Tibial nerve (tissue), 3 donors: Measurements from ENCODE around the gene TPM1.

Source experiments
- POLR2A ChIP-seq, 2 donors: fragments of 450-650 bp; IDR thresholded peaks; one replicate each; pipeline ENCODE4 v1.6.1; 2017; ENCODE audit warnings: antibody characterized with exemption in 2 of 2, mild to moderate bottlenecking in 2 of 2, moderate library complexity in 2 of 2
- TF ChIP-seq, protein P1 (sequence below), 5 experiments: fragments of 200-600 bp in 3 of 5; fragments of 450-650 bp in 2 of 5; sonication (generic) in 3 of 5; IDR thresholded peaks; one replicate each; pipeline ENCODE4 v1.5.1; 2016 to 2019; ENCODE audit warnings: antibody characterized with exemption in 5 of 5, mild to moderate bottlenecking in 3 of 5, moderate library complexity in 2 of 5

DNA sequence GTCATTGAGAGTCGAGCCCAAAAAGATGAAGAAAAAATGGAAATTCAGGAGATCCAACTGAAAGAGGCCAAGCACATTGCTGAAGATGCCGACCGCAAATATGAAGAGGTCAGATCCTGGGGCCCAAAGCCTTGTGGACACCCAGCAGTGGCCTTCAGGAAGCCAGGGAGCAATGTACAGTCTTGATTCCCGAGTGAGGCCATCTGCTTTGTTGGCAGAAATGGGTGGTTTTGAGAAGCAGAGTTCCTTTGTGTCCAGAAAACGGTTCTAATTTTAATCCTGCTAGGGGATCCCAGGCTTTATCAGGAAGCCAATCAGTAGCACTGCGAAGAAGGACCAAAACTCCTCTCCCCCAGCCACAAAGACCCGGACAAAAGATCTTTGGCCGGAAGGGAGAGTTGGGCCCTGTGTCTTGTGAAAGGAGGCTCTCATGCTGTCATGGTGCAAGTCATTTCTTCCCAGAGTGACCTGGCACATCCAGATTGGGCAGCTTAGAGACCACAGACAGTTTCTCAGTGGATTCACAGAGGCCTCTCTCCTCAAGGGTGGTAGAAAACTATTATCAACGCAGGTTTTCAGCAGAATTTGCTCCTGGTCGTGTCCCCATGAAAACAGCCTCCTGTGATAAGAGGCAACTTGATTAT, 17.1 kb downstream of the TPM1 start:
- TF ChIP-seq, protein P1, sequence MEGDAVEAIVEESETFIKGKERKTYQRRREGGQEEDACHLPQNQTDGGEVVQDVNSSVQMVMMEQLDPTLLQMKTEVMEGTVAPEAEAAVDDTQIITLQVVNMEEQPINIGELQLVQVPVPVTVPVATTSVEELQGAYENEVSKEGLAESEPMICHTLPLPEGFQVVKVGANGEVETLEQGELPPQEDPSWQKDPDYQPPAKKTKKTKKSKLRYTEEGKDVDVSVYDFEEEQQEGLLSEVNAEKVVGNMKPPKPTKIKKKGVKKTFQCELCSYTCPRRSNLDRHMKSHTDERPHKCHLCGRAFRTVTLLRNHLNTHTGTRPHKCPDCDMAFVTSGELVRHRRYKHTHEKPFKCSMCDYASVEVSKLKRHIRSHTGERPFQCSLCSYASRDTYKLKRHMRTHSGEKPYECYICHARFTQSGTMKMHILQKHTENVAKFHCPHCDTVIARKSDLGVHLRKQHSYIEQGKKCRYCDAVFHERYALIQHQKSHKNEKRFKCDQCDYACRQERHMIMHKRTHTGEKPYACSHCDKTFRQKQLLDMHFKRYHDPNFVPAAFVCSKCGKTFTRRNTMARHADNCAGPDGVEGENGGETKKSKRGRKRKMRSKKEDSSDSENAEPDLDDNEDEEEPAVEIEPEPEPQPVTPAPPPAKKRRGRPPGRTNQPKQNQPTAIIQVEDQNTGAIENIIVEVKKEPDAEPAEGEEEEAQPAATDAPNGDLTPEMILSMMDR (IDR thresholded peaks at IDR 0.05) = no peak
- no peak for TF ChIP-seq POLR2A (IDR thresholded peaks at IDR 0.05)
